ENCODE results near the gene SPDYA. TPM values are rescaled to one million over a fixed set of nuclear protein-coding genes. Genes with fewer than 3 reads are reported as not detected.

SPDYA gene
- 0.37 and 1.9 TPM in 2 replicates for total RNA-seq (ENCODE audit: low replicate concordance)

DNA sequence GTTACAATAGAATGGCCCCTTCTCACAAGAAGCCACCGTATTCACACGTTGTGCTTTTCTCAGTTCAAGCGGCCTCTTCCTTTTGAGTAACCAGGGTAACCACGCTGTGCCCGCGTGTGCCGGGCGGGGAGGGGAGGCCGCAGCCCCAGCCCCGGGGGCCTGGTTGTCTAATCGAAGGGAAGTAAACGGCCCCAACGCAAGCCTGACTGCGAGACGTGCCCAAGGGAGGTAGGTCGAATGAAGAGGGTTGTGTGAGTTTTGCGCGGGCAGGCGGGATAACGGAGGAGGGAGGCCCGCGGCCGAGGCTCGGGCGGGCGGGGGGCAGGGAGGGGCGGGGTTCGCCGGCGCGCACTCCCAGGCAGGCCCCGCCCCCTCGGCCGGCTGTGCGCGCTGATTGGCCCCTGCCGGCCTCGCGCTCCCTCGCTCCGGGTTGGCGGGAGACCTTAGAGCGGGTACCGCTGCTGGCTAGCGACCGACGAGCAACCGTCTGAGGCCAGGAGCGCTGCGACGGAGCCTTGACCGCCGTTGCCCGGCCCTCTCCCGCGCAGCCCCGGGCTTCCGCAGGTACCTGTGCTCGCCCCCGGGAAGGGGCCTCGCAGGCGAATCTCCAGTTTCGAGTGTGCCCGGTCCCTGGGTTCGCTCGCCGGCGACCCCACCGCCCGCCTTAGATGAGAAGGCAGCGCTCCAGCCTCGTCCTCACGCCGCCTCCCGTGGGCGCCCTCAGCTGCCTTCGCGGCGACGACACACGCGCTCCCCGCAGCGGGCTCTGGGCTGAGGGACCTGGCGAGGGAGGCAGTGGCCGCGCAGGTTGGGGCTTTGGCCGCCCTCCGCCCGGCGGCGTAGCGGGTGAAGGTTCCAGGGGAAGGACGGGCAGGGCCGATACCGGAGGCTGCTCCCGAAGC lies at the start of gene SPDYA:
TSS of gene SPDYA (plus strand) at position 451 of the 902 bp plus-strand sequence. CDS start 5,181 bp downstream, outside the sequence.
- H2AFZ ChIP-seq (replicated peaks) = peak within 1 kb of the TSS; percentile 76

DNA sequence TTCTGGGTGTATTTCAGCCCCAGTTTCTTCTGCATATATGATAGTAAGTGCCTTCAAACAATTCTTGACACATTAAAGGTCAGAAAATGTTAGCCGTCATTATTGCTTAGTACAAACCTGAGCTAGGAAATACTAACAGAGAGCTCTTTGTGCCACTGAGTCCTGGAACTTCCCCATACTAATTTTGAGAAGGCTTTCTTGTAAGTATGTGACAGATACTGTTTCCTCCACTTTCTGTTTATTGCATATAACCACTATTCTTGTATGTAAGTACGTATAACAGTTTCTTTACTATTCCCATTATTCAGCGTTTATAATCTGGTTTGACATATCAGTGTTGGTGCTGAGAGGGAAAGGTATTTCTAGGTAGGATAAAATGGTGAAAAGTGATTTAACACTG lies 49.2 kb upstream of the SPDYA start:
- Mint-ChIP-seq H3K9me3 (peaks cover 12% of the 10 kb centered on the region), H3K4me3 (no peak overlapping the region), H3K4me1 (peaks cover 15% of the 10 kb centered on the region), H3K27ac (no peak overlapping the region), H3K36me3 (peaks cover 28% of the 10 kb centered on the region), H3K27me3 (ENCODE audit: insufficient read depth, low read depth) (no peaks in the 10 kb centered on the region)
- no peak overlapping the region for H3K4me3 ChIP-seq
- no peaks in the 10 kb centered on the region for H3K27me3 ChIP-seq
- H3F3A ChIP-seq (ENCODE audit: low read depth) = no peaks in the 10 kb centered on the region
- peaks cover 5% of the 10 kb centered on the region for H3K36me3 ChIP-seq
- H4K20me1 ChIP-seq (ENCODE audit: low read depth) = peaks cover 99% of the 10 kb centered on the region
- H3K79me2 ChIP-seq (ENCODE audit: low read depth) = peaks cover 100% of the 10 kb centered on the region
- H3K27ac ChIP-seq = no peak overlapping the region
- H3K9me3 ChIP-seq (ENCODE audit: low read depth) = no peaks in the 10 kb centered on the region
- DNase-seq (ENCODE audit: low spot score) = no peak
- peaks cover under 1% of the 10 kb centered on the region for H3K4me1 ChIP-seq
- TF ChIP-seq EZH2 (IDR thresholded peaks at IDR 0.05) (no peak), EZH2phosphoT487 (IDR thresholded peaks at IDR 0.05) (no peak)
- TF ChIP-seq, protein P1, sequence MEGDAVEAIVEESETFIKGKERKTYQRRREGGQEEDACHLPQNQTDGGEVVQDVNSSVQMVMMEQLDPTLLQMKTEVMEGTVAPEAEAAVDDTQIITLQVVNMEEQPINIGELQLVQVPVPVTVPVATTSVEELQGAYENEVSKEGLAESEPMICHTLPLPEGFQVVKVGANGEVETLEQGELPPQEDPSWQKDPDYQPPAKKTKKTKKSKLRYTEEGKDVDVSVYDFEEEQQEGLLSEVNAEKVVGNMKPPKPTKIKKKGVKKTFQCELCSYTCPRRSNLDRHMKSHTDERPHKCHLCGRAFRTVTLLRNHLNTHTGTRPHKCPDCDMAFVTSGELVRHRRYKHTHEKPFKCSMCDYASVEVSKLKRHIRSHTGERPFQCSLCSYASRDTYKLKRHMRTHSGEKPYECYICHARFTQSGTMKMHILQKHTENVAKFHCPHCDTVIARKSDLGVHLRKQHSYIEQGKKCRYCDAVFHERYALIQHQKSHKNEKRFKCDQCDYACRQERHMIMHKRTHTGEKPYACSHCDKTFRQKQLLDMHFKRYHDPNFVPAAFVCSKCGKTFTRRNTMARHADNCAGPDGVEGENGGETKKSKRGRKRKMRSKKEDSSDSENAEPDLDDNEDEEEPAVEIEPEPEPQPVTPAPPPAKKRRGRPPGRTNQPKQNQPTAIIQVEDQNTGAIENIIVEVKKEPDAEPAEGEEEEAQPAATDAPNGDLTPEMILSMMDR (IDR thresholded peaks at IDR 0.05) = no peak
- no peak overlapping the region for H3K9ac ChIP-seq
- H3K4me2 ChIP-seq = no peak overlapping the region
- no peak overlapping the region for H2AFZ ChIP-seq (replicated peaks)

More for the DNA sequence above, at the start of gene SPDYA:
- Histone ChIP-seq H4K20me1 (ENCODE audit: low read depth) (no peaks in the 10 kb centered on the region), H3K27me3 (peaks cover 30% of the 10 kb centered on the region), H3K4me1 (peaks cover 4% of the 10 kb centered on the region), H3F3A (ENCODE audit: low read depth) (peaks cover 28% of the 10 kb centered on the region), H3K9me3 (ENCODE audit: low read depth) (no peaks in the 10 kb centered on the region), H3K79me2 (ENCODE audit: low read depth) (no peaks in the 10 kb centered on the region), H3K27ac (no peak within 1 kb of the TSS), H3K4me2 (peak within 1 kb of the TSS; percentile 74), H3K36me3 (no peaks in the 10 kb centered on the region), H3K9ac (no peak within 1 kb of the TSS), H3K4me3 (peak within 1 kb of the TSS; percentile 47)
- Mint-ChIP-seq H3K27ac (peak within 1 kb of the TSS; percentile 74), H3K4me3 (peak within 1 kb of the TSS; percentile 80), H3K4me1 (peaks cover 10% of the 10 kb centered on the region), H3K9me3 (peaks cover 2% of the 10 kb centered on the region), H3K27me3 (ENCODE audit: insufficient read depth, low read depth) (peaks cover 5% of the 10 kb centered on the region), H3K36me3 (peaks cover 11% of the 10 kb centered on the region)
- TF ChIP-seq, protein P1 (IDR thresholded peaks at IDR 0.05) = peak; percentile 4
- TF ChIP-seq EZH2phosphoT487 (IDR thresholded peaks at IDR 0.05) (peak; percentile 56), EZH2 (IDR thresholded peaks at IDR 0.05) (peak; percentile 76)
- peak; percentile 91 for DNase-seq (ENCODE audit: low spot score)

DNA sequence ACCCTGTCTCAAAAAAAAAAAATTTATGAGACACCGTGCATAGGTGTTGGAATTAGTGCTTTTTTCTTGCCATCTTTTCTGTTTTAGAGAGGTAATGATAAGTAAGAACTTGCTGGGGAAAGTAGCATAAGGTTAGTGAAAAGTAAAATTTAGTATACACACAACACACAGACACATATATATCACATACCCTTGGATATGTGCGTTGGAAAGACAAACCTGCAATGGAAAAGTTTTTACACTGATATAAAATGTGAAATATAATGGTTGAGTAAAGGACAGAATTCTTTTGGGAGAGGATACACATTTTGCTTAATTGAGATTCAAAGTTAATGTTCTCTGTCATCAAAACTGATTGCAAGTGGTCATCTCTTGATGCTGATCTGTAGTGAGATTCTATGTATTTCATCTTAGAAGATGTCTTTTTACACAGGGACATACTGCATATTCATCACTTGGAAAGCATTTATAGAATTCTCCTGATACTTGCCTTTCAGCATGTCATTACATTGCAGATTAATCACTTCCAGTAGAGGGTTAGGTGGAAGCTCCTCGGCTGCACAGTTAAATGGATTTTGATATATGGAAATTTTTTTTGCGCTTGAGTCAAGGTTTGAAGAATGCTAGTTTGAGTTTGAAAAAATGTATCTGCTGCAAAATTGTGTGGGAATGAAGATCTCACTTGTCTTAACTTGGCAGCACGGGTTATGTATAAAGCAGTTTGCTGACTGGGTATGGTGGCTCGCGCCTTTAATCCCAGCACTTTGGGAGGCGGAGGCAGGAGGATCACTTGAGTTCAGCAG lies 45.5 kb upstream of the SPDYA start:
- H3K27ac Mint-ChIP-seq = no peak overlapping the region
- no peaks in the 10 kb centered on the region for H3K27me3 Mint-ChIP-seq (ENCODE audit: insufficient read depth, low read depth)
- H4K20me1 ChIP-seq (ENCODE audit: low read depth) = peaks cover 84% of the 10 kb centered on the region

More for the DNA sequence above, 45.5 kb upstream of the SPDYA start:
- peaks cover 100% of the 10 kb centered on the region for H3K79me2 ChIP-seq (ENCODE audit: low read depth)
- peaks cover 11% of the 10 kb centered on the region for H3K36me3 ChIP-seq
- no peaks in the 10 kb centered on the region for H3K9me3 ChIP-seq (ENCODE audit: low read depth)
- no peaks in the 10 kb centered on the region for H3K27me3 ChIP-seq
- H3K4me3 ChIP-seq = no peak overlapping the region
- Mint-ChIP-seq H3K4me3 (no peak overlapping the region), H3K4me1 (peaks cover 2% of the 10 kb centered on the region), H3K9me3 (peaks cover 32% of the 10 kb centered on the region), H3K36me3 (peaks cover 46% of the 10 kb centered on the region)
- DNase-seq (ENCODE audit: low spot score) = no peak
- H3K4me1 ChIP-seq = no peaks in the 10 kb centered on the region
- H3F3A ChIP-seq (ENCODE audit: low read depth) = no peaks in the 10 kb centered on the region
- H3K9ac ChIP-seq = no peak overlapping the region
- H3K27ac ChIP-seq = no peak overlapping the region
- no peak overlapping the region for H2AFZ ChIP-seq (replicated peaks)
- H3K4me2 ChIP-seq = no peak overlapping the region
- TF ChIP-seq EZH2 (IDR thresholded peaks at IDR 0.05) = no peak
- TF ChIP-seq EZH2phosphoT487 (IDR thresholded peaks at IDR 0.05) = no peak
- TF ChIP-seq, protein P1 (IDR thresholded peaks at IDR 0.05) = no peak
